ENCODE data around the gene JADE1.

The JADE1 gene

DNA sequence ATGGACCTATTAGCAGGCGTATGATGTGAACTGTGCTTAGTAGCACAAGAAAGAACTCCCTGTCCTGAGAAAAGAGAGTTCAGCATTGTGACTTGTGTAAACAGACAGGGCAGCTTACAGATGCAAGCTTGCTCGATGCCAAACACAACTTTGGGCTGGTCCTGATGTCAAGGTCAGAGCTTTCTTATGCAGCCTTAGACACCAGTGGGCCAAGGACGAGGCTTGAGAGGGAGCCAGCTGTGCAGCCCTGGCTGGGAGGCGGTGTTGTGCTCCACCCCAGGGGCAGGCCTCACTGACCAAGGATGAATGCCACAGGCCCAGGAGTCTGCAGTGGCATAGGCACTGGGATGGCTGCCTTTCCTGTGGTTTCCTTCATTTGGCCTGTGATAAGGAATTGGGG is 35.4 kb downstream of the JADE1 start:
- H3K27me3 ChIP-seq (replicated peaks; ENCODE audit: control insufficient read depth, insufficient read depth, low read length, poor library complexity, severe bottlenecking) = no peaks in the 10 kb centered on the region
- H3K9me3 ChIP-seq (ENCODE audit: control insufficient read depth, low read length) = no peaks in the 10 kb centered on the region
- no peak for DNase-seq
- H3K27ac ChIP-seq (ENCODE audit: insufficient read depth, low read length, poor library complexity, severe bottlenecking) = no peak overlapping the region
- no peaks in the 10 kb centered on the region for H3K4me1 ChIP-seq (ENCODE audit: control insufficient read depth, insufficient read depth, low read length, poor library complexity, severe bottlenecking)
- H3K36me3 ChIP-seq (ENCODE audit: control insufficient read depth, insufficient read depth, low read length) = peaks cover 72% of the 10 kb centered on the region
- no peak overlapping the region for H3K4me3 ChIP-seq (ENCODE audit: insufficient read depth, low read depth, low read length, poor library complexity, severe bottlenecking)

DNA sequence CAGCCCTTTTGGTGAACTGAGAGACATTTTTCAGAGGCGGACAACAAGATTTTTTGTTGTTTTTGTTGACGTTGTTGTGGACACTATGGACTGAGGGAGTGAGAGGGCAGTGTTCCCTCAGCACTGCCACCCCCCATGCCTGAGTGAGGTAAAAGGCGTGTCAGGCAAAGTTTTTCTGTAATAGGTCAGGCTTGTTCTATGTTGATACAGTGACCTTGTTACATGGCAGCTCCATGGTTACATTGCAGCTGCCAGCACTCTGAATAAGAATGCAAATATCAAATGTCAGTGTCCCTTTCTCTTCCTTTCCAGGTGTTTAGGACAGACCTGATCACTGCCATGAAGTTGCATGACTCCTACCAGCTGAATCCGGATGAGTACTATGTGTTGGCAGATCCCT is 36.6 kb downstream of the JADE1 start:
- Histone ChIP-seq H3K27ac (ENCODE audit: insufficient read depth, low read length, poor library complexity, severe bottlenecking) (no peak overlapping the region), H3K36me3 (ENCODE audit: control insufficient read depth, insufficient read depth, low read length) (peaks cover 83% of the 10 kb centered on the region), H3K4me1 (ENCODE audit: control insufficient read depth, insufficient read depth, low read length, poor library complexity, severe bottlenecking) (no peaks in the 10 kb centered on the region)

DNA sequence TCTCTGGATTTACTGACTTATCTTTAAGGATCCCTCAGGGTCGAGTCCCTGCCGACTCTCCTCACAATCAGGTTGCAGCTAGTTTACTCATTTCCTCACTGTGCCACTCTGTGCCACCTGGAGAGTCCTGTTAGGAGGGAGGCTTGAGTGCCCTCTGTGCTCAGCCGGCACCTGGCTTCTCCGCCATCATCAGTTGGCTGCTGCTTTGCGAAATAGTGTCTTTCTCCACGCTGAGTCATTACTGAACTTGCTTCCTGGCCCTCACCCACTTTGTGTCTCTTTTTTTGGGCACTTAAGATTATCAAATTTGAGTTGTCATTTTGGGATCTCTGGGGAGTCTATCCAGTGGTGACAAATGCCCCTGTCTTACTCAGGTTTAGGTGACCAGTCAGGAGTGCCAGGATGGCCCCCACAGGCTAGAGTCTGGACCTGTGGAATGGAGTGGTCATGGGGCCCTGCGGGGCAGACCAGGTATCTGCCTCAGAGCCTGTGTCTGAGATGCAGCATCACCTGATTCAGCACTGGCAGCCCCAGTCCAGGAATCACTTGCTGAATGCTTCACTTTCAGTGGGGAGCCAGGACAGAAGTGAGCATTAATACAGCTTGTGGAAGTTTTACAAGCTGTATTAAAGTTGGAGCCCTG is 37.7 kb downstream of the JADE1 start:
- H3K4me3 ChIP-seq (ENCODE audit: insufficient read depth, low read depth, low read length, poor library complexity, severe bottlenecking) = no peak overlapping the region
- no peaks in the 10 kb centered on the region for H3K27me3 ChIP-seq (replicated peaks; ENCODE audit: control insufficient read depth, insufficient read depth, low read length, poor library complexity, severe bottlenecking)
- peaks cover 92% of the 10 kb centered on the region for H3K36me3 ChIP-seq (ENCODE audit: control insufficient read depth, insufficient read depth, low read length)
- no peak overlapping the region for H3K27ac ChIP-seq (ENCODE audit: insufficient read depth, low read length, poor library complexity, severe bottlenecking)
- DNase-seq = no peak
- no peaks in the 10 kb centered on the region for H3K4me1 ChIP-seq (ENCODE audit: control insufficient read depth, insufficient read depth, low read length, poor library complexity, severe bottlenecking)
- H3K9me3 ChIP-seq (ENCODE audit: control insufficient read depth, low read length) = no peaks in the 10 kb centered on the region

More for the DNA sequence above, 36.6 kb downstream of the JADE1 start:
- Histone ChIP-seq H3K4me3 (ENCODE audit: insufficient read depth, low read depth, low read length, poor library complexity, severe bottlenecking) (no peak overlapping the region), H3K9me3 (ENCODE audit: control insufficient read depth, low read length) (no peaks in the 10 kb centered on the region), H3K27me3 (replicated peaks; ENCODE audit: control insufficient read depth, insufficient read depth, low read length, poor library complexity, severe bottlenecking) (no peaks in the 10 kb centered on the region)
- DNase-seq = no peak

DNA sequence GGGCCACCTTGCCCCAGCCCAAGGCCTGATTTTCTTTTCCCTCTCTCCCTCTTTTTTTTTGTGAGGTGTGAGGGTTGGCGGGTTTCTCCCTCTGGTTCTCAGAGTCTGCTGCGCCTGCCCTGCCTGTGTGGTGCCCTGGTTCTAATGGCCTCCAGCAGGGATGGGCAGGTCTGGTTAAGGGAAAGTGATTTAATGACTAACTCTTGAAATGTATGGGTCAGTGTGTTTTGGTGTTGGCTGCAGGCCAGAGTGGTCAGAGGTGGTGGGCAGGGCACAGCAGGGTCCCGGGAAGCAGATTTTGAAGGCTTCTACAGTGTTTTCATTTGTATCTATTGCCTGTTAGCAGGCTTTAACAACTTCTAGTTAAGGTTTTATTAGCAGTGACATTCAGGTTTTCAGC is 39.0 kb downstream of the JADE1 start:
- no peak for DNase-seq
- H3K36me3 ChIP-seq (ENCODE audit: control insufficient read depth, insufficient read depth, low read length) = peaks cover 87% of the 10 kb centered on the region
- H3K27ac ChIP-seq (ENCODE audit: insufficient read depth, low read length, poor library complexity, severe bottlenecking) = no peak overlapping the region

DNA sequence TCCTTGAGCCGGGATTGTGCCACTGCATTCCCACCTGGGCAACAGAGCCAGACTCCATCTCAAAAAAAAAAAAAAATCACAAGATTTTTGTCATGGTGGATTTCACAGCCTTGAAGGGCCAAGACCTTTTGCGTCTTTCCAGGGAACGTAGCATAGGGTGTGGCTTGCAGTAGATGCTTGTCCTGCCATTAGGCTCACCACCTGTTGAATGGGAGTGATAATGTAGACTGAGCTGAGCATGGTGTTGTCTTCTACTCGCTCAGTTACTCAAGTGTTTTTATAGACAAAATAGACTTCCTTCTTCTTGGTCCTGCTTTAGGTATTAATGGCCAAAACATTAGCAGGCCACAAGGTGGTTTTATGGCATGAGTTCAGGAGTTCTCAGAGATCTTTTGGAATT is 40.8 kb downstream of the JADE1 start:
- peaks cover 74% of the 10 kb centered on the region for H3K36me3 ChIP-seq (ENCODE audit: control insufficient read depth, insufficient read depth, low read length)
- H3K4me1 ChIP-seq (ENCODE audit: control insufficient read depth, insufficient read depth, low read length, poor library complexity, severe bottlenecking) = peaks cover 8% of the 10 kb centered on the region
- H3K27me3 ChIP-seq (replicated peaks; ENCODE audit: control insufficient read depth, insufficient read depth, low read length, poor library complexity, severe bottlenecking) = no peaks in the 10 kb centered on the region
- H3K9me3 ChIP-seq (ENCODE audit: control insufficient read depth, low read length) = no peaks in the 10 kb centered on the region
- DNase-seq = no peak
- H3K27ac ChIP-seq (ENCODE audit: insufficient read depth, low read length, poor library complexity, severe bottlenecking) = no peak overlapping the region
- no peak overlapping the region for H3K4me3 ChIP-seq (ENCODE audit: insufficient read depth, low read depth, low read length, poor library complexity, severe bottlenecking)

More for the DNA sequence above, 39.0 kb downstream of the JADE1 start:
- Histone ChIP-seq H3K27me3 (replicated peaks; ENCODE audit: control insufficient read depth, insufficient read depth, low read length, poor library complexity, severe bottlenecking) (no peaks in the 10 kb centered on the region), H3K4me1 (ENCODE audit: control insufficient read depth, insufficient read depth, low read length, poor library complexity, severe bottlenecking) (no peaks in the 10 kb centered on the region), H3K4me3 (ENCODE audit: insufficient read depth, low read depth, low read length, poor library complexity, severe bottlenecking) (no peak overlapping the region), H3K9me3 (ENCODE audit: control insufficient read depth, low read length) (no peaks in the 10 kb centered on the region)

DNA sequence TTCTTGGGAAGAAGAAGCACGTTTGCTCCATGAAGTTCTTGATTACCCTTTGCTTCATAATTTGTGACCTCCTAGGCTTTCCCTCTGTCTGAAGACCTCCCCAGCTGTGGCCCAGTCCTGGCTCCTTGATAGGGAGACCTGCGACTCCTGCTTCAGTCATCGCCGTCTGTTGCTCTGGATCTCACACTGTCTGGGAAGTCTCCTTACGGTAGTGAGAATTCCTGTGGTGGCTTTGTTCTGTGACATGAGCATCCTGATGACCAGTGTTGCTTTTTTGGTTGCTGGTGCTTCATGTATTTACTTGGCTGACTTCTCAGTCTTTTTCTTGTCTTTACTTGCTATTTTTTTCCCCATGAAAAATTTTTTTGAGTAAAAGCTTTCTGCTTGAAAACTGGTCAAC is 44.2 kb downstream of the JADE1 start:
- H3K27me3 ChIP-seq (replicated peaks; ENCODE audit: control insufficient read depth, insufficient read depth, low read length, poor library complexity, severe bottlenecking) = no peaks in the 10 kb centered on the region
- H3K9me3 ChIP-seq (ENCODE audit: control insufficient read depth, low read length) = no peaks in the 10 kb centered on the region
- peaks cover 8% of the 10 kb centered on the region for H3K4me1 ChIP-seq (ENCODE audit: control insufficient read depth, insufficient read depth, low read length, poor library complexity, severe bottlenecking)
- H3K4me3 ChIP-seq (ENCODE audit: insufficient read depth, low read depth, low read length, poor library complexity, severe bottlenecking) = no peak overlapping the region
- DNase-seq = no peak
- no peak overlapping the region for H3K27ac ChIP-seq (ENCODE audit: insufficient read depth, low read length, poor library complexity, severe bottlenecking)
- H3K36me3 ChIP-seq (ENCODE audit: control insufficient read depth, insufficient read depth, low read length) = peaks cover 72% of the 10 kb centered on the region

DNA sequence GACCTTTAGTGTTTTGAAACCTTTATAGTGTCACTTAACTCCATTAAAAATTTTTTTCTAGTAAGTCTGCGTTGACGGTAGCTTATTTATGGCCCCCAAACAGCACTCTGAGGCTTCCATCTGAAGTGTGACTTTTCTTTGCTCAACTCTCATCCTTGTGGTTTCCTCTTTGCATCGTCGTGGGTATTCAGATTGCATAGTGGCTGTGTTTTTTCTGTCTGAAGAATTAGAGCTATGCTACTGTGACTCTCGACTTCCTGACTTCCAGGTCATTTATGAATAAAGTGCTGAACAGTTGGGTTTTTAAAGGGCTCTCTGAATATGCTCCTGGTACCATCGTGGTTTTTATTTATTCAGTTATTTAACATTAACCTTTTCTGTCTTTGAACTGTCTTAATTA is 44.9 kb downstream of the JADE1 start:
- Histone ChIP-seq H3K36me3 (ENCODE audit: control insufficient read depth, insufficient read depth, low read length) (peaks cover 67% of the 10 kb centered on the region), H3K27ac (ENCODE audit: insufficient read depth, low read length, poor library complexity, severe bottlenecking) (no peak overlapping the region), H3K4me3 (ENCODE audit: insufficient read depth, low read depth, low read length, poor library complexity, severe bottlenecking) (no peak overlapping the region), H3K27me3 (replicated peaks; ENCODE audit: control insufficient read depth, insufficient read depth, low read length, poor library complexity, severe bottlenecking) (no peaks in the 10 kb centered on the region), H3K4me1 (ENCODE audit: control insufficient read depth, insufficient read depth, low read length, poor library complexity, severe bottlenecking) (peaks cover 8% of the 10 kb centered on the region), H3K9me3 (ENCODE audit: control insufficient read depth, low read length) (no peaks in the 10 kb centered on the region)
- no peak for DNase-seq

DNA sequence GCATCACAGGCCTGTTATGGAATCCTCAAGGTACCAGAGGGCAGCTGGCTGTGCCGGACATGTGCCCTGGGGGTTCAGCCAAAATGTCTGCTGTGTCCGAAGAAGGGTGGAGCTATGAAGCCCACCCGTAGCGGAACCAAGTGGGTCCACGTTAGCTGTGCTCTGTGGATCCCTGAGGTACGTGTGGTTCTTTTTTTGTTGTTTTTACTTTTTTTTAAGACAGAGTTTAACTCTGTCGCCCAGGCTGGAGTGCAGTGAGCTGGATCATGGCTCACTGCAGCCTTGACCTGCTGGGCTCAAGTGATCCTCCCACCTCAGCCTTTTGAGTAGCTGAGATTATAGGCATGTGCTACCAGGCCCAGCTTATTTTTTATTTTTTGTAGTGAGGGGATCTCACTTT is 46.1 kb downstream of the JADE1 start:
- Histone ChIP-seq H3K4me3 (ENCODE audit: insufficient read depth, low read depth, low read length, poor library complexity, severe bottlenecking) (no peak overlapping the region), H3K9me3 (ENCODE audit: control insufficient read depth, low read length) (no peaks in the 10 kb centered on the region), H3K4me1 (ENCODE audit: control insufficient read depth, insufficient read depth, low read length, poor library complexity, severe bottlenecking) (peaks cover 8% of the 10 kb centered on the region), H3K27me3 (replicated peaks; ENCODE audit: control insufficient read depth, insufficient read depth, low read length, poor library complexity, severe bottlenecking) (no peaks in the 10 kb centered on the region), H3K27ac (ENCODE audit: insufficient read depth, low read length, poor library complexity, severe bottlenecking) (no peak overlapping the region), H3K36me3 (ENCODE audit: control insufficient read depth, insufficient read depth, low read length) (peaks cover 65% of the 10 kb centered on the region)
- no peak for DNase-seq

DNA sequence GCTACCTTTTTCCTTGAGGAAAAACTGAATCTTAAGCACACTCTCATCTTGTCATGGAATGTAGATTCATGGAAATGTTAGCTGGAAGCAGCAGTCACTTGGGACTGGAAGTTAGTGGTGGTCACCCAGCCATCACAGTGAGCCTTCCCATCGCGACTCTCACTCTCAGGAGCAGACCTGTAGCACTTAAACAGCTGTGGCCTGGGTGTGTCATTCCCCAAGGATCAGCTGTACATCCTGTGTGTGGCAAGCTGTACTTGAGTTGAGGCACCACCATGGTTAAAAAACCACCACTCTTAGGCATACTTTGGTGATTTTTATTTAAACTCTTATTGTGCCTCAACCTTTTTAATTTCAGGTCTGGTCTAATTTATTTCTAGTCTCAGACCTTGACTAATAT is 46.7 kb downstream of the JADE1 start:
- Histone ChIP-seq H3K9me3 (ENCODE audit: control insufficient read depth, low read length) (no peaks in the 10 kb centered on the region), H3K27me3 (replicated peaks; ENCODE audit: control insufficient read depth, insufficient read depth, low read length, poor library complexity, severe bottlenecking) (no peaks in the 10 kb centered on the region), H3K27ac (ENCODE audit: insufficient read depth, low read length, poor library complexity, severe bottlenecking) (no peak overlapping the region), H3K4me1 (ENCODE audit: control insufficient read depth, insufficient read depth, low read length, poor library complexity, severe bottlenecking) (peaks cover 11% of the 10 kb centered on the region), H3K36me3 (ENCODE audit: control insufficient read depth, insufficient read depth, low read length) (peaks cover 65% of the 10 kb centered on the region), H3K4me3 (ENCODE audit: insufficient read depth, low read depth, low read length, poor library complexity, severe bottlenecking) (no peak overlapping the region)
- DNase-seq = no peak

DNA sequence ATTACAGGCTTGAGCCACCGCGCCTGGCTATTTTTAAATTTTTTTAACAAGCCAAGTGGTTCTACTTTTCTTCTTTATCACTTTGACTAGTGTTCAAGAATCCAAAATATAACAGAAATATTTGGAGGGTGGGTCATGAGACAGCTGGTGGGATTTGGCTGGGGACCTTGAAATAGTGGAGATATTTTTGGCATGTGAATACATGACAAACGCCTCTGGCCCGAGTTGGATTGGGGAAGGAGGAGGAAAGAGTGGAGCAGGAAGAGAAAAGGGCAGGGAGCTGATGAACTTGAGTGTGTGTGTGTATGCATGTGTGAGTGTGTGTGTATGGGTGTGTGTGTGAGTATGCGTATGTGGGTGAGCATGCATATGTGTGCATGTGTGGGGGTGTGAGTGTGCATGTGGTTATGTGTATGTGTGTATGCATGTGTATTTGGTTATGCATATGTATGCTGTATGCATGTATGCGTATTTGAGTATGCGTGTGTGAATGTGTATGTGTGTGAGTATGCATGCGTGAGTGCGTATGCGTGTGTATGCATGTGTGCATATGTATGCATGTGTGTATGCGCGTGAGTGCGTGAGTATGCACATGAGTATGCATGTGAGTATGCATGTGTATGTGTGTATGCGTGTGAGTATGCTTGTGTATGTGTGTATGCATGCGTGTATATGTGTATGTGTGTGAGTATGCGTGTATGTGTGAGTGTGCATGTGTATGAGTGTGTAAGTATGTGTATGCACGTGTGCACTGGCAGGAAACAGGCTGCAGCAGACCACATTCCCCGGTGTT is 49.6 kb downstream of the JADE1 start:
- Histone ChIP-seq H3K4me3 (ENCODE audit: insufficient read depth, low read depth, low read length, poor library complexity, severe bottlenecking) (no peak overlapping the region), H3K4me1 (ENCODE audit: control insufficient read depth, insufficient read depth, low read length, poor library complexity, severe bottlenecking) (peaks cover 29% of the 10 kb centered on the region), H3K36me3 (ENCODE audit: control insufficient read depth, insufficient read depth, low read length) (peaks cover 62% of the 10 kb centered on the region), H3K27me3 (replicated peaks; ENCODE audit: control insufficient read depth, insufficient read depth, low read length, poor library complexity, severe bottlenecking) (no peaks in the 10 kb centered on the region), H3K9me3 (ENCODE audit: control insufficient read depth, low read length) (no peaks in the 10 kb centered on the region), H3K27ac (ENCODE audit: insufficient read depth, low read length, poor library complexity, severe bottlenecking) (no peak overlapping the region)
- no peak for DNase-seq
